Bronchial epithelial cell (primary cell): Measurements from ENCODE around the gene CFAP161. TPM values are rescaled to one million over a fixed set of nuclear protein-coding genes. Genes with fewer than 3 reads are reported as not detected.

Source experiments
- DNase-seq: peaks from one replicate; pipeline ENCODE4 v3.0.0-alpha.2; 2010; ENCODE audit warnings: low read depth
- FAIRE-seq: peaks from 2 replicates; lab custom pipeline; 2011; peaks lifted over from hg19 to GRCh38; lab: Jason Lieb, UNC
- H3K27me3 ChIP-seq: 2 replicates; pipeline ENCODE4 v1.5.1; 2011; ENCODE audit warnings: low read length; ENCODE audit not compliant: control insufficient read depth, insufficient read depth
- H3K36me3 ChIP-seq: 2 replicates; pipeline ENCODE4 v1.5.1; 2011; ENCODE audit warnings: low read length; ENCODE audit not compliant: control insufficient read depth, insufficient read depth
- H3K4me3 ChIP-seq: 2 replicates; pipeline ENCODE4 v1.5.1; 2011; ENCODE audit warnings: mild to moderate bottlenecking, low read depth, low read length, control low read depth
- CTCF ChIP-seq: IDR thresholded peaks from 2 replicates; pipeline ENCODE4 v1.5.1; 2011; ENCODE audit warnings: mild to moderate bottlenecking, moderate library complexity, low read length, control low read depth, inconsistent platforms; ENCODE audit not compliant: insufficient read depth, severe bottlenecking
- total RNA-seq: library from RNA; depleted of rRNA; stranded (reverse); fragments of >200 nt; gene quantifications from 2 replicates; pipeline ENCODE4 v1.2.1, GENCODE V29; 2014

Gene CFAP161
- total RNA-seq, 1 donor from 2014 or later, result 0.26 TPM

GRCh38 chr15:81111018-81111417 is 23.1 kb upstream of the CFAP161 start:
- no peak for TF ChIP-seq CTCF
- H3K4me3 ChIP-seq, result no peak overlapping the region
- DNase-seq (peak; percentile 96), FAIRE-seq (no peak)
- H3K27me3 ChIP-seq, result no peaks in the 10 kb centered on the region
- no peaks in the 10 kb centered on the region for H3K36me3 ChIP-seq

DNA sequence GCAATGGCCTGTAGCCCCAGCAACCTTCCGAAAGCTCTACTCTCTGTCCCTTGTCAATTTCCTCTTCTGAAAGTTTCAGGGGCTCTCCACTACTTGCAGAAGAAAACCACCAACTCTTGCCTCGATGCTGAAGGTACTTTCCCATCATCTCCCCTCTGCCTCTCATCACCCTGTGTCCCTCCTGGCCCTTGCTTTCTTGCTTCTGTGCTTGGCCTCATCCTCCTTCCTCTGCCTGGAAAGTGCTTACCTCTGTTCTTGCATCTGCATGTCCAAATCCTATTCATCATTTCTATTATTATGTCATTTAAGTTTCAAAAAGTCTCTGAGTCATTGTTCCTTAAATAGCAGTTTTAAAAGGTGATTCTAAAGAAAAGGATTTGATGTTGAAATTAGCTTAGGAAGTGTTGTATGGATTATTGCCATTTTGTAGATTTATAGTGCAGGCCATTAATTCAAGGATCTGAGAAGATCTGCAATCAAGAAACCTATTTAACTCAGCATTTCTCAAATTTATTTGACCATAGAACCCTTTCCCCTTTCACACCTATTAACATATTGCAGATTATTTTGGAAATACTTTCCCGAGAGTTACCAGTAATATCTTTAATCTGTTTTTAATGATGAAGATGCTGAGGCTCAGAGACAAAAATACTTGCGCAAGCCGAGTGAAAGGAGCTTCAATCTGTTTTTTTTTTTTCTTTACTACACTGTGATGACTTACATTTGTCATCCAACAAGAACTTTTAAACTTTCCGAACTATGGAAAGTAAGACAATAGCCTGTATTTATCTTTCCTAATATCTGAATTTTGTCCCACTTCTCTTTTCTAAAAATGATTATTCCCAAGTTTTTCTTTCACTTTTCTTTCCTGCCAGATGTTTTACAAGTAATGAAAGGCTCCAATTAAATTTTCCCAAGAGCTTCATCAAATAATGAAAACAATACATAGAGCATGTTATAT is 22.3 kb upstream of the CFAP161 start:
- DNase-seq (peak; percentile 95), FAIRE-seq (no peak)
- H3K4me3 ChIP-seq, result no peak overlapping the region
- no peaks in the 10 kb centered on the region for H3K36me3 ChIP-seq
- no peak for TF ChIP-seq CTCF
- no peaks in the 10 kb centered on the region for H3K27me3 ChIP-seq

DNA sequence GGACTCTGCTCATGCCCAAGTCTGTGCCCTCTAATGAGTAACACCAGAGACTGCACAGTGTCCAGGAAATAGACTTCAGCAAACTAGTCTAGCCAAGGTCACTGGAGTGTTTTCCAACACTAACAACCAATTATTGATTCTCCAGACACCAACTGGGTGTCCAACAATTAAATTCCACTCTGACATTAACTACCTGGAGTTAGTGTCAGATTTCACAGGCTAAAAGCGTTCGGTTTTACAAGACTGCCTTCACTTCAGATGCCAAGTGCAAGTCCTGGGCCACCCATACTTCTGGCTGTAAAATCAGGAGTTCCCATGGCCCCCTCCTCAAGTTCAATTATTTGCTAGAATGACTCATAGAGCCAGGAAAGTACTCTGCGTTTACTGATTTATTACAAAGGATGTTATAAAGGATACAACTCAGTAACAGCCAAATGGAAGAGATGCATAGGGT is 20.8 kb upstream of the CFAP161 start:
- FAIRE-seq (no peak), DNase-seq (peak; percentile 29)
- no peak overlapping the region for H3K4me3 ChIP-seq
- no peak for TF ChIP-seq CTCF
- no peaks in the 10 kb centered on the region for H3K36me3 ChIP-seq
- no peaks in the 10 kb centered on the region for H3K27me3 ChIP-seq

DNA sequence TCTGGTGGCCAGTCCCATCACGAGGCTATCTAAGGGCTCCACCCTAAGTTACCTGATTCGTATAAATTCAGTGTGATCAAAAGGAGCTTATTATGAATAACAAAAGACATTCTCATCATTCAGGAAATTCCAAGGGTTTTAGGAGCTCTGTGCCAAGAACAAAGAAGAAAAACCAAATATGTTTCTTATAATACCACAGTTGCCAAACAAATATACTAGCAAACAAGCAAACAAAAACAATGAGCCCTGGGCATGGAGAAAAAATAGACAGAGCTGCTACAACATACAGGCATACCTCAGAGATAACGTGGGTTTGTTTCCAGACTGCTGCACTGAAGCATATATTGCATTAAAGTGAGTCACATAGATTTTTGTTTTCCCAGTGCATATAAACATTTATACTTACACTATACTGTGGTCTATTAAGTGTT is 20.2 kb upstream of the CFAP161 start:
- Histone ChIP-seq H3K27me3 (no peaks in the 10 kb centered on the region), H3K4me3 (no peak overlapping the region), H3K36me3 (no peaks in the 10 kb centered on the region)
- FAIRE-seq (no peak), DNase-seq (peak; percentile 80)
- TF ChIP-seq CTCF, result no peak

DNA sequence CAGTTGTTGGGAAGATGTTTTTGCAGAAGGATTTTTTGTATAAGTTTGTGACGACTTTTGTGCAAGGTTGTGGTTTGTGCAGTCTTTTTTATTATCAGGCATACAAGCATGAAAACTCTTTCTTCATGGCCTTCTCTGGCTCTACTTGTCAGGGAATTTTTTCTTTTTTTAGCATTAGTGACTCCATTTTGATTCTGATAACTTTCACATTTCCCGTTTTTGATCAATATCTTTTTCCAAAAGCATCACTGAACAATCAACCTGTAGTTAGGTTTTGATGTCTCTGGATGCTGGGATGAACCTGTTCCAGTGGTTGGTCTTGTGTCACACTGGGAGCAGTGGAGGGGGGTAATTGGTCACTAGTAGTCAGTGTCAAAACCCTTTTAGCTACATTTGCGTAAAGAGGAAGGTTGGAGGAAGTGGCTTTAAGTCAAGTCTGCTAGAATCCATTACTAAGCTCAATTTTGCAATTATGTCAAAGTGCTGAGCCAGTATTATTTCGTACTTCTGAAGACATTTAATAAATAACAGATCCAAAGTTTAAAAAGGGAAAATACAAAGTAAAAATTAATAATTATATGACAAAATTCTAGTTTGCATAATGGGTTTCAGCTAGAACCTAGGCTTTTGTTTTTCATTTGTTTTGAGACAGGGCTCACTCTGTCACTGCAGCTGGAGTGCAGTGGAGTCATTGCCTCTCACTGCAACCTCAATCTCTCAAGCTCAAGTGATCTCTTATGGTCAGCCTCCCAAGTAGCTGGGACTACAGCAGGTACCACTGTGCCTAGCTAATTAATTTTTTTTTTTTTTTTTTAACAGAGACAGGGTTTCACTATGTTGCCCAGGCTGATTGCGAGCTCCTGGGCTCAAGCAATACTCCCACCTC is 18.8 kb upstream of the CFAP161 start:
- FAIRE-seq, result no peak

More for the DNA sequence above, 18.8 kb upstream of the CFAP161 start:
- Histone ChIP-seq H3K36me3 (no peaks in the 10 kb centered on the region), H3K27me3 (no peaks in the 10 kb centered on the region), H3K4me3 (no peak overlapping the region)
- no peak for TF ChIP-seq CTCF
- DNase-seq, result no peak
